Stimulated activated CD8-positive, alpha-beta memory T cell treated with anti-CD3 and anti-CD28 coated beads, Interleukin-2, amount 100 ng/mL, for 48 hours (primary cell): Measurements from ENCODE around the gene PRDM16.

Source experiments
- DNase-seq, 2 donors: peaks; one replicate each; pipeline ENCODE4 v3.0.0-alpha.2; 2020; ENCODE audit warnings: low read depth in 2 of 2

The PRDM16 gene

GRCh38 chr1:3352952-3353331 lies 283.9 kb downstream of the PRDM16 start:
- no peak for DNase-seq

- DNase-seq, result no peak
Observed at GRCh38 chr1:3353876-3354275, 284.9 kb downstream of the PRDM16 start.

- DNase-seq, result no peak
Observed at GRCh38 chr1:3355089-3355488, 286.1 kb downstream of the PRDM16 start.

GRCh38 chr1:3355894-3356826 lies 287.2 kb downstream of the PRDM16 start:
- DNase-seq, result no peak

- no peak for DNase-seq
Observed at GRCh38 chr1:3356827-3357460, 287.9 kb downstream of the PRDM16 start.

GRCh38 chr1:3357526-3358297 lies 288.7 kb downstream of the PRDM16 start:
- DNase-seq, result no peak

GRCh38 chr1:3359351-3359750 lies 290.3 kb downstream of the PRDM16 start:
- DNase-seq, result no peak

- DNase-seq, result no peak
Observed at GRCh38 chr1:3359756-3360440, 290.9 kb downstream of the PRDM16 start.

GRCh38 chr1:3360646-3361257 lies 291.7 kb downstream of the PRDM16 start:
- no peak for DNase-seq

GRCh38 chr1:3363023-3363422 lies 294.0 kb downstream of the PRDM16 start:
- no peak for DNase-seq

GRCh38 chr1:3363756-3364155 lies 294.8 kb downstream of the PRDM16 start:
- no peak for DNase-seq

- no peak for DNase-seq
Observed at GRCh38 chr1:3364551-3364950, 295.5 kb downstream of the PRDM16 start.

GRCh38 chr1:3364983-3365382 lies 296.0 kb downstream of the PRDM16 start:
- DNase-seq, result no peak

- DNase-seq, result no peak
Observed at GRCh38 chr1:3365523-3366125, 296.6 kb downstream of the PRDM16 start.

- DNase-seq, result no peak
Observed at GRCh38 chr1:3366126-3367051, 297.4 kb downstream of the PRDM16 start.

GRCh38 chr1:3367376-3367775 lies 298.4 kb downstream of the PRDM16 start:
- DNase-seq, result no peak

- no peak for DNase-seq
Observed at GRCh38 chr1:3368059-3368458, 299.1 kb downstream of the PRDM16 start.

- no peak for DNase-seq
Observed at GRCh38 chr1:3368711-3369445, 299.9 kb downstream of the PRDM16 start.

GRCh38 chr1:3369446-3370076 lies 300.6 kb downstream of the PRDM16 start:
- DNase-seq, result no peak
